Fibroblast of lung (primary cell): Measurements from ENCODE around the gene GNB1L.

Source experiments
- EZH2 ChIP-seq: IDR thresholded peaks from 2 replicates; pipeline ENCODE4 v1.5.1; 2012; ENCODE audit warnings: low read length, control low read depth, mild to moderate bottlenecking; ENCODE audit errors: missing control alignments
- TF ChIP-seq, protein P1 (sequence below), 2 donors: IDR thresholded peaks in 1 of 2; conservative IDR thresholded peaks in 1 of 2; 1 replicate in 1 of 2; 2 replicates in 1 of 2; pipeline ENCODE4 v1.5.1; 2011 to 2012; ENCODE audit warnings: low read length in 2 of 2, control low read depth in 1 of 2, inconsistent platforms in 1 of 2, low read depth in 1 of 2, mild to moderate bottlenecking in 1 of 2

DNA sequence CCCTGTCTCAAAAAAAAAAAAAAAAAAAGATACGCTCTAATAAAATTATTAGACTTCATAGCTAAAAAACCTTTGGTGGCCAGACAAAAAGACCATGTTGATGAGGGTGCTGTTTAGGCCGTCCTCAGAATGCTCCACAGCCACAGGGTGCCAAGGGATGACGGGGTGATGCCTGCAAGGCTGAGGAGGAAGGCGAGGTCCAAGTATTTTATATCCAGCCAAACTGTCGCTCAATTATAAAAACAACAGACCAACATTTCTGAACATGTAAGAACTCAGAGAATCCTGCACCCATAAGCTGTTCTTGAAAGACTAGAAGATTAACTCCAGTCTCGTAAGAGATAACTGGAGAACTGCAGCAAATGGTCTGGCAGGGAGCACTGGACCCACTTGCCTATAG lies 64.8 kb downstream of the GNB1L start:
- TF ChIP-seq, protein P1, sequence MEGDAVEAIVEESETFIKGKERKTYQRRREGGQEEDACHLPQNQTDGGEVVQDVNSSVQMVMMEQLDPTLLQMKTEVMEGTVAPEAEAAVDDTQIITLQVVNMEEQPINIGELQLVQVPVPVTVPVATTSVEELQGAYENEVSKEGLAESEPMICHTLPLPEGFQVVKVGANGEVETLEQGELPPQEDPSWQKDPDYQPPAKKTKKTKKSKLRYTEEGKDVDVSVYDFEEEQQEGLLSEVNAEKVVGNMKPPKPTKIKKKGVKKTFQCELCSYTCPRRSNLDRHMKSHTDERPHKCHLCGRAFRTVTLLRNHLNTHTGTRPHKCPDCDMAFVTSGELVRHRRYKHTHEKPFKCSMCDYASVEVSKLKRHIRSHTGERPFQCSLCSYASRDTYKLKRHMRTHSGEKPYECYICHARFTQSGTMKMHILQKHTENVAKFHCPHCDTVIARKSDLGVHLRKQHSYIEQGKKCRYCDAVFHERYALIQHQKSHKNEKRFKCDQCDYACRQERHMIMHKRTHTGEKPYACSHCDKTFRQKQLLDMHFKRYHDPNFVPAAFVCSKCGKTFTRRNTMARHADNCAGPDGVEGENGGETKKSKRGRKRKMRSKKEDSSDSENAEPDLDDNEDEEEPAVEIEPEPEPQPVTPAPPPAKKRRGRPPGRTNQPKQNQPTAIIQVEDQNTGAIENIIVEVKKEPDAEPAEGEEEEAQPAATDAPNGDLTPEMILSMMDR (conservative IDR thresholded peaks at IDR 0.05 in 1 of 2, IDR thresholded peaks at IDR 0.05 in 1 of 2; ENCODE audit: low read depth in 1 of 2, low read length in 2 of 2): no peak
- TF ChIP-seq EZH2: no peak
